Suprapubic skin (tissue), 4 donors: ENCODE data around the gene ACAP3. TPM values are rescaled to one million over a fixed set of nuclear protein-coding genes. Genes with fewer than 3 reads are reported as not detected.
"Not testable (repeated sequence)": the region's sequence is repeated elsewhere in the genome, so short reads cannot be mapped to it uniquely, and the experiment has no call there.

ENCODE experiments used
- DNase-seq, 2 donors: peaks; one replicate each; pipeline ENCODE4 v3.0.0-alpha.2; 2019; ENCODE audit warnings: low spot score in 2 of 2
- H3K27ac ChIP-seq: fragments of 200-600 bp; sonication (generic); one replicate; pipeline ENCODE4 v1.5.1; 2019
- H3K27me3 ChIP-seq: fragments of 200-600 bp; sonication (generic); one replicate; pipeline ENCODE4 v1.5.1; 2019
- H3K36me3 ChIP-seq: fragments of 200-600 bp; sonication (generic); one replicate; pipeline ENCODE4 v1.5.1; 2019
- H3K4me1 ChIP-seq: fragments of 200-600 bp; sonication (generic); one replicate; pipeline ENCODE4 v1.5.1; 2019
- H3K4me3 ChIP-seq: fragments of 200-600 bp; sonication (generic); one replicate; pipeline ENCODE4 v1.5.1; 2019; ENCODE audit warnings: mild to moderate bottlenecking
- H3K9me3 ChIP-seq: fragments of 200-600 bp; sonication (generic); one replicate; pipeline ENCODE4 v1.5.1; 2019
- CTCF ChIP-seq, 2 donors: fragments of 200-600 bp in 1 of 2; fragments of 450-650 bp in 1 of 2; sonication (generic) in 1 of 2; IDR thresholded peaks; one replicate each; pipeline ENCODE4 v1.5.1; 2016 to 2019; ENCODE audit warnings: antibody characterized with exemption in 2 of 2, mild to moderate bottlenecking in 1 of 2, moderate library complexity in 1 of 2
- EP300 ChIP-seq: sonication (generic); formaldehyde crosslinking; IDR thresholded peaks from one replicate; pipeline ENCODE4 v1.6.1; 2017; ENCODE audit warnings: antibody characterized with exemption
- POLR2A ChIP-seq, 2 donors: fragments of 450-650 bp; IDR thresholded peaks; one replicate each; pipeline ENCODE4 v1.6.1; 2017; ENCODE audit warnings: antibody characterized with exemption in 2 of 2, mild to moderate bottlenecking in 2 of 2, moderate library complexity in 2 of 2
- POLR2AphosphoS5 ChIP-seq, 3 donors: sonication (generic); formaldehyde crosslinking; IDR thresholded peaks; one replicate each; pipeline ENCODE4 v1.6.1; 2017; ENCODE audit warnings: antibody characterized with exemption in 3 of 3
- WGBS: methylation state at CpG from one replicate; pipeline ENCODE4 v1.1.5; 2018; 5-methylcytosine and 5-hydroxymethylcytosine counted together
- total RNA-seq, 4 donors: library from RNA; depleted of rRNA; stranded (reverse); fragments of >200 nt; gene quantifications; one replicate each; pipeline ENCODE4 v1.1.0, GENCODE V29; 2016

The ACAP3 gene
- total RNA-seq, 4 donors from 2014 or later: 112 to 309 (median 148) TPM

GRCh38 chr1:1254667-1254998 lies 53.1 kb downstream of the ACAP3 start:
- H3K27me3 ChIP-seq: no peaks in the 10 kb centered on the region
- no peak for TF ChIP-seq EP300
- no peak for TF ChIP-seq POLR2AphosphoS5 (IDR thresholded peaks at IDR 0.05)
- no peak for TF ChIP-seq POLR2A (IDR thresholded peaks at IDR 0.05)
- no peak for TF ChIP-seq CTCF (IDR thresholded peaks at IDR 0.05)
- H3K36me3 ChIP-seq: peaks cover 54% of the 10 kb centered on the region
- DNase-seq: no peak
- peaks cover 25% of the 10 kb centered on the region for H3K4me1 ChIP-seq
- no peak overlapping the region for H3K4me3 ChIP-seq
- WGBS: 70% methylated on average over 18 of the region's 21 CpGs
- no peak overlapping the region for H3K27ac ChIP-seq
- H3K9me3 ChIP-seq: no peaks in the 10 kb centered on the region

- Histone ChIP-seq H3K4me1 (peaks cover 21% of the 10 kb centered on the region), H3K27ac (no peak overlapping the region), H3K4me3 (no peak overlapping the region), H3K9me3 (no peaks in the 10 kb centered on the region), H3K36me3 (peaks cover 49% of the 10 kb centered on the region), H3K27me3 (no peaks in the 10 kb centered on the region)
- DNase-seq: no peak
- TF ChIP-seq POLR2AphosphoS5 (IDR thresholded peaks at IDR 0.05) (no peak), EP300 (no peak), POLR2A (IDR thresholded peaks at IDR 0.05) (no peak), CTCF (IDR thresholded peaks at IDR 0.05) (no peak)
- WGBS: 95% methylated on average over 42 of the region's 50 CpGs
These were observed 53.6 kb downstream of the ACAP3 start for GRCh38 chr1:1253972-1254666.

GRCh38 chr1:1253314-1253713 lies 54.4 kb downstream of the ACAP3 start:
- 93% methylated on average over 9 of the region's 12 CpGs for WGBS
- TF ChIP-seq POLR2AphosphoS5 (IDR thresholded peaks at IDR 0.05) (no peak), POLR2A (IDR thresholded peaks at IDR 0.05) (no peak), EP300 (no peak), CTCF (IDR thresholded peaks at IDR 0.05) (no peak)
- peaks cover 47% of the 10 kb centered on the region for H3K36me3 ChIP-seq

GRCh38 chr1:1250786-1251284 lies 56.9 kb downstream of the ACAP3 start:
- Histone ChIP-seq H3K27ac (no peak overlapping the region), H3K4me3 (no peak overlapping the region), H3K9me3 (no peaks in the 10 kb centered on the region), H3K4me1 (peaks cover 25% of the 10 kb centered on the region), H3K27me3 (peaks cover 24% of the 10 kb centered on the region), H3K36me3 (peaks cover 37% of the 10 kb centered on the region)
- TF ChIP-seq POLR2AphosphoS5 (IDR thresholded peaks at IDR 0.05) (no peak), POLR2A (IDR thresholded peaks at IDR 0.05) (no peak), CTCF (IDR thresholded peaks at IDR 0.05) (no peak), EP300 (no peak)
- 64% methylated on average over 10 of the region's 16 CpGs for WGBS
- peak in 1 of 2 donors; percentile 60 for DNase-seq

More at GRCh38 chr1:1253314-1253713, 54.4 kb downstream of the ACAP3 start:
- H3K27me3 ChIP-seq: no peaks in the 10 kb centered on the region
- no peak overlapping the region for H3K27ac ChIP-seq
- H3K4me1 ChIP-seq: peaks cover 13% of the 10 kb centered on the region
- no peak for DNase-seq
- H3K4me3 ChIP-seq: no peak overlapping the region
- H3K9me3 ChIP-seq: no peaks in the 10 kb centered on the region

- peaks cover 30% of the 10 kb centered on the region for H3K27me3 ChIP-seq
- not testable (repeated sequence) for DNase-seq, H3K9me3 ChIP-seq, H3K27ac ChIP-seq, H3K4me3 ChIP-seq
- H3K36me3 ChIP-seq: peaks cover 11% of the 10 kb centered on the region
- WGBS: 80% methylated on average over 2 of the region's 21 CpGs
- peaks cover 28% of the 10 kb centered on the region for H3K4me1 ChIP-seq
These were observed 59.5 kb downstream of the ACAP3 start for GRCh38 chr1:1248009-1248913.
